Measurements from ENCODE around the gene CYP27C1.

DNA sequence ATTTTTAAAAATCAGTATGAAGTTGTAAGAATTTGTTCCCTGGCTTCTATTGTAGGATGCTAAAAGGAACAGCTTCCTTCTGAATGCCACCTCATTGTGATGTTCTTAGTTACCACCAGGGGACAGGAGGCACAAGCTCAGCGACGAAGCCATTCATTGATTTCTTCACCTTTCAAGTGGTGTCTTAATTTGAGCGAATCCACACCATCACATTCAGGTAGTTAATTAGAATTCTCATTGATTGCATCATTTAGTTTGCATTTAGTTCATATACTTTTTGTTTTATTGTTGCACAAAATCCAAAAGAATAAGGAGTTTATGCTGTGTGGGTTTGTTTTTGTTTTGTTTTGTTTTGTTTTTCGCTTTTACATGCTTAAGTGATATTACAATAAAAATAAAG lies 23.1 kb downstream of the CYP27C1 start:
- TF ChIP-seq POLR2A (IDR thresholded peaks at IDR 0.05): no peak
- peak in 4 of 7 experiments; percentile 8 to 21 (median 12) for TF ChIP-seq CTCF (IDR thresholded peaks at IDR 0.05)
